Left cardiac atrium (tissue), 4 donors: ENCODE measurements around the gene HOXB8. TPM values are rescaled to one million over a fixed set of nuclear protein-coding genes. Genes with fewer than 3 reads are reported as not detected.

Experiments used
- ATAC-seq, 2 donors: fragments of 200-7000 bp; cut with Tn5 transposase; one replicate each; pipeline ENCODE4 v1.9.1; 2020; ENCODE audit warnings: mild to moderate bottlenecking in 2 of 2, moderate library complexity in 2 of 2
- DNase-seq: peaks from one replicate; pipeline ENCODE4 v3.0.0-alpha.2; 2020
- intact Hi-C, 2 donors: fragments of 100-400 bp; cut with DNase I; formaldehyde crosslinking; loops; one replicate each; pipeline versions ENCODE4 v1.14.1 to v1.15.1; 2022 to 2023
- total RNA-seq, 2 donors: library from RNA; stranded (reverse); fragmentation: NEBNext Ultra II Directional; extraction: Animal tissue kit (Norgen Biotek cat#: 25700); gene quantifications; one replicate each; pipeline ENCODE4 v1.2.1, GENCODE V29; 2021
- donor health status: DM: no; HTN: yes; CAD: no.
- donor health status: DM: no; HTN: yes; CAD: no; lungs with severe emphysema.
- donor health status: DM: yes; HTN: yes; CAD: no.
- donor health status: Dilated cardiomyopathy.

HOXB8 gene
- total RNA-seq, 2 donors from 2014 or later: 0.32 TPM; not detected in 1

DNA sequence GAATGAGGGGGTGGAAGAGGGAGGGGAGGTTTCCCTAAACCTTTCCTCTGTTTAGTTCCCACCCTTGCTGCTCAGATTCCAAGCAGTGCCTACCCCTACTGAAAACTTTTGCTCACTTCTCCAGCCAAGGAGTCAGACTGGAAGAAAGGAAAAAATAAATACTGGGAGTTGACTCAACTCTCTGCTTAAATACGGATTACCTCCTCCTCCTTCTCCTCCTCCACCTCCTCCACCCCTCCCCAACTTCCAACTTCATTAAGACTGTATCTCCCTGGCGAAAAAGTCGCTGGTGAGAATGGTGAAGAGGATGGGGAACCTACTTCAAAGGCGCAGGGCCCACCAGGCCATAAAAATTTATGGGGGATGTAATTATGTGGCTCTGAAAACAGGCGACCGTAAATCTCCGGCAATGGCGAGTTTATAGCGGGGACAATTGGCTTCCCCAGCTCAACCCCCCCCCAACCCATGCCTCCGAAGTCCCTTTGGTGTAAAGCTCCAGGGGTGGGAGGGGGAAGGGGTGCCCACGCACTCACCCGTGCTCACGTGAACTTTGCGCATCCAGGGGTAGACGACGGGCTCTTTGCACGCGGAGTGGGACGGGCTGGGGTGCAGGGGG lies 37.7 kb downstream of the HOXB8 start:
- peak; percentile 3 to 36 for ATAC-seq
- no peak for DNase-seq
- intact Hi-C loops: no loop called here

- intact Hi-C loops: no loop called here
- ATAC-seq (peak; percentile 33 to 78), DNase-seq (no peak)
Observed at GRCh38 chr17:48576479-48577309, 38.4 kb downstream of the HOXB8 start.

DNA sequence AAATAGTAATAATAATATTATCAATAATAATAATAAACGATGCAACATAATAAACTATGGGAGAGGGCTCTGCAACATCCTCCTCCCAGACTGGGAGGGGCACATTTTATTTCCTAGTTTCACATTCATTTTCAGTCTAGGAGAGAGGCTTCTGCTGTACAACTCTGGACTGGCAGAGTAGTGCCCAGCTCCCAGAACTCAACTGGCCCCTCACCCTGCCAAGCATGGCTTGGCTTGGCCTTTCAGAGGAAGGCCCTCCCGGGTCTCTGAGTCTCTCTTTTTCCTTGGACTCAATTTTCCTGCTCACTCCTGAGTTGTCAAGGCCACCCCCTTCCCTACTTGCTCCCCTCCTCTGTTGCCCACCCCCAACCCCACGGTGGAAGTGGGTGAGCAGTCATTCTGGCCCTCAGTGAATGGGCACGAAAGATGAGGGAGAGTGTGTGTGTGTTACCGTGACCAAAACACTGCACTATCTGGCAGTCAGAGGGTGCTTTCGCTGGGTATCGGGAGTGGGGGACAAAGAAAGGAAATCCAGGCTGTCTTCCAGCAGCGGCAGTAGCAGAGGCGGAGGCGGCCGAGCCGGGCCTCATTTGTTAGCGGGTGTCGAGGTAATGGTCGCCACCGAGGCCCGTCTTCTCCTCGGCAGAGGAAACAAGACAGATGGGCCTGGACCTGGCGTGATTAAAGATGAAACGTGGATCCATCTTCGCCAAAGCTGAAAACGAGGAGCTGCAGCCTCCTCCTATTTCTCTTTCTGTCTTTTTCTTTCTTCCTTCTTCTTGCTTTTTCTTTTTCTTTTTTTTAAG lies 39.2 kb downstream of the HOXB8 start:
- no peak for DNase-seq
- no peak for ATAC-seq
- intact Hi-C loops: no loop called here

DNA sequence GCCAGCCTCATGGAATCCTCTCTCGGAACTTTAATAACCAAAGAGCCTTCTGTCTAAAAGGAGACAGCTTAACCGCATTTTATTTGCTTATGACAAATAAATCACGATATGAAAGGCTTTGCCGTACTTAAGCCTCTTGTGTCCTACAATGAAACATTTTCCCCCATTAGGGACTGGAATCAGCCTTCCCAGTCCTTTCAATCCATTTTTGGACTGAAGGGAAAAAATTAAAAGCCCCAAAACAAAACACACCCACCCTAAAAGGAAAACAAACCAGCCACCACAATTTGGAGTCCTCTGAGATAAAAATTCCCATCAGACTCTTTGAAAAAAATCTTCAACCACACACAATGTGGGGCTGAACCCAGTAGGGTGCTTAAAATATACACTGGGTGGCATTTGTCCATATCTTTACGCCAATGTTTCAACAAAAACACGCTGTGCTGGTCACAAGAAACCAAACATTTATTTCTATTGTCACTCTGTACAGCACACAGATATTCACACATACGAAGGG lies 40.0 kb downstream of the HOXB8 start:
- intact Hi-C loops: no loop called here

DNA sequence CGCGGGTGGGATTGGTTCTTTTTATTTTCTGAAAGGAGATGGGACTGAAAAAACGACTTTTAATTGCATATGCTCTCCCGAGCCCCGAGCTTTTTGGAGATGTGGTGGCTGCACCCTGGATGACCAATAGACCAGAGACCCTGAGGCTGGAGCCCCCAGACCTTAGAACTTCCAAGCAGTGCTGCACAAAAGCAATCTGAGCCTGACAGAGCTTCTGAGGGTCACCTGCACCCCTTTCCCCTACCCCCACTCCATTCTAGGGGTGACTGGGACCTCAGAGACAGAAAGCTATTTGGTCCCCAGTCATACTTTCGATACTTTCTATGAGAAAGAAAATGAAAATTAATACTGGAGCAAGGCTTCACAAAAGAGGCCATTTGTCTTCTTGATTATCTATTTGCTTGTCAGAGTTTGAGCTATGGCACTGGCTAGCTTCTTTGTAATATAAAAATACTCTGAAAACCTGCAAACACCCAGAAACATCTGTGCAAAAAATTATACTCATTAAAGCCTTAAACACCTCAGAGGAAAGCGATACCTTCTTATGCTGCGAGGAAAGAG lies 40.5 kb downstream of the HOXB8 start:
- no peak for DNase-seq
- intact Hi-C loops: no loop called here
- no peak for ATAC-seq

More for the DNA sequence above, 40.0 kb downstream of the HOXB8 start:
- DNase-seq: no peak
- ATAC-seq: no peak

- intact Hi-C loops: no loop called here
- no peak for ATAC-seq
- no peak for DNase-seq
Observed at GRCh38 chr17:48571826-48572417, 43.2 kb downstream of the HOXB8 start.

DNA sequence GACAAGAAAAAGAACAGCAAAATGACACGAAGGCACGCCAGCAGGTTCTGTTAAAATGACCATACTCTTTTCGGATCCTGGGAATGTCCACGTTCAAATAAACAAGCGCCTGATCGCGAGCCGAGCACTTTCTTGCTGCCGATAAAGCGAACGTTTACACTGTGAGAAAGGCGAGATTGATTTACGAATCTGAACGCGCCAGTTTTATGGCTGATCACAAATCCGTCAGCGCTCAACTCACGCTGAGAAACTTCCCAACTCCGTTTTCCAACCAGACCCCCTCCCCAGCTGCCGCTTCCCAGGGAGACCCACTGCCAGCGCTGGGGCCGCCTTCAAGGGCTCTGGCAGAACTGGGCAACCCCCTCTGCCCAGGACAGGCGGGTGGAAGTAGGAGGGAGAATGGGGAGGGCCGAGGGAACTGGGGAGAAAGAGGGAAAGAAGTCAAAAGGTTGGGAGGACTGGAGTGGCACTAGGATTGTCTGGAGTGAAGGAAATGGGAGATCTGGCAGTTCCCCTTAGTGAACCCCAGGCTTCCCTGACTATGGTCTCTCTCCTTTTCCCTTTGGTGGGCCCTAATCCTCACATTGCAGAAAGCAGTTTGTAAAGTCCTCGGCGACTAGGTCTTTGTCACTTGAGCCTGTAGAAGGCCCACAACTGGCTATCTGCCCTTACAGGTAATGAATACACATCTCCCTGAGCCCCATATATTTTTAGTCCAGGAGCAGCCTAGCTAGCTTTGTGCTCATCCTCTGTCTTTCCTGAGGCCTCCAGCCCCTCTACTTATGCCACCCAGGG lies 43.9 kb downstream of the HOXB8 start:
- ATAC-seq (no peak), DNase-seq (no peak)
- intact Hi-C loops: no loop called here

GRCh38 chr17:48570325-48571023 lies 44.6 kb downstream of the HOXB8 start:
- intact Hi-C loops: no loop called here
- DNase-seq (no peak), ATAC-seq (no peak)

GRCh38 chr17:48569674-48570324 lies 45.3 kb downstream of the HOXB8 start:
- intact Hi-C loops: no loop called here
- ATAC-seq (no peak), DNase-seq (no peak)

DNA sequence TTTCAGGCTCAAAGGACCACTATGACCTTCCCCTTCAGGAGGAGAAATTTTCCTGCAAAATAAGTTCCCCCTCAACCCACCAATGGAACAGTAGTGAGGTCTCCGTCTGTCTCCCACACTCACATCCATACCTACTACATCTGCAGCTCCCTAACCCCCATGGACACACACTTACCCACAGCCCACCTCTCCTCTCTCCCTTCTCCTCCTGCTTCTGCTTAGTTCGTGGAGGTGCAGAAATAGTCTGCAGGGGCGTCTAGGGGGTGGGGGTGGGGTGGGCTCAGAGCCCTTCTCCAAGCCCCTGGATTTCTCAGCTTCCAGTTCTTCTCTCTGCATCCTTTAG lies 45.9 kb downstream of the HOXB8 start:
- ATAC-seq: no peak
- DNase-seq: no peak
- intact Hi-C loops: no loop called here

DNA sequence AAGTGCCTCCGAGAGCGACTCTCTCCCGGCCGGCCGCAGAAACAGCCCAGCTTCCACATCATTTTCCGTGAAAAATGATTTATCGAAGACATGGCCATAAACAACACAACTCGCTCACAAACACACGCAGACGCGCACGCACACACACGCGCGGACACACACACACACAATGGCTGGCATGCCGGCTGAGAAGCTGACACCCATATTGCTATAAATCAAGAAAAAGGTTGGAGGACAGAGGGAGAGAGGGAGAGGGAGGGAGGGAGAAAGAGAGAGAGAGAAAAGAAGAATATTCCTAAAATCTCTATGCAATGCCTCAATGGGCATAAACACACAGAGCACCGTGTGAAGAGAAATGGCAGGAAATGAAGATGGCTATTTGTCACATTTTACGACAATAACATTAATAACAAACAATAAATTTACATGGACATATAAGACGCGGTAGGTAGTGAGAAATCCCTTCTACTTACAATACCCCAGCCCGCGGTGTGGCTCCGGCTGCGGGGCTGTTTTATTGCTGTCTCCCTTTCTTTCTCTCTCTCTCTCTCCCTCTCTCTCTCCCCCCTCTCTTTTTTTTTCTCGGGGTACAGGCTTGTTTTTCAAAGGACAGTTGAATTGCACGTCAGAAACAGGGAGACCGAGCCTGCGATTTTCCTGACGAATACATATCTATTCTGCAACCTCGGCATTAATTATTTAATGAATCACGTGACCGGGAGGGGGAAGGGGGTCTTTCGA lies 46.4 kb downstream of the HOXB8 start:
- ATAC-seq: no peak
- intact Hi-C loops: no loop called here
- DNase-seq: no peak

DNA sequence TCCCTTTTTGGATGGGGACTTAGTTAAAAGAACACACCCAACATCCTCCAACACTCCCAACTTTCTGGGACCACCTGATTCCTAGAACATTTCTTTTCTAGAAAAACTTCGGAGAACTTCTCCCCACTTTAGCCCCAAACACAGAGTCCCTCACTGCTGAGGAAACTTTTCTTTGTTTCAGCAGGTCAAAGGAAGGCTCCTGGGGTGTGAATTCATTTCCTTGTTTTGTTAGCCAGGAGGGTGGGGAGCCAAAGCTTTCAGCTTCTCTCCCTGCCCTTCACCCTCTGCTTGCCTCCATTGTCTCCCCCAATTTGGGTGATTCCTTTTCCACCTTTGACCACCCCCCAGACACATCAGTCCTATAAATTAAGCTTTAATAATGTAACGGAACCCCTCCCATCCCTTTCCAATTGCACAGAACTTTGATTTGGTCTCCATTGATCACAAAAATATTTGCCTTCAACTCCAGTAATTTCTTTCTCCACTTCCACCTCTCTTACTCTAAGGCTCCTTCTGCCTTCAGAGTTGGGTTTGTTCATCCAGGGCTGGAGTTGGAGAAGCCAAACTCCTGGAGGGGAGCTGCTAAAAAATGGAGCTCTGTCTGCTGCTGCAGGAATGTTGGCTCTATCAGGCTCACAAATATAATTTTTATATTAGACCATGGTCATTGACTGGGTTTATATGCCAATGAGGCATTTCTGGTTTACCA lies 47.3 kb downstream of the HOXB8 start:
- DNase-seq: no peak
- no peak for ATAC-seq
- intact Hi-C loops: no loop called here

DNA sequence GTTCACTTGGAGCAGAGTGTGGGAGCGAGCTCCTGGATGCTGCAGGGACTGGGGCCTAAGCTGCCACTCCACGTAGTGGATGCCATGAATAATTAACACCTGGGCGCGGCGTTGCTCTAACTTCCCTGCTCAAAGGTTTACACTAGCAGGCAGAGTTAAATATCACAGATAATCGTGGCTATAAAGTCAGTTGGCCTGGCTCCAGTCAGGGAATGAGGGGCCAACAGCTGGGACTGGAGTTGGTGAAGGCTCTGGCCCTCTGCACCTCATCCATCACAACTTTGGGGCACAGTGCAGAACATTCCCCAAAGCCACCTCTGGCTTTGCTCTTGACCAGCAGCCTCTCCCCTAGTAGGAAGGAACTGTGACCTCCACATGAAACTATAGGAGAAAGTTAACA lies 47.9 kb downstream of the HOXB8 start:
- ATAC-seq (no peak), DNase-seq (no peak)
- intact Hi-C loops: no loop called here

DNA sequence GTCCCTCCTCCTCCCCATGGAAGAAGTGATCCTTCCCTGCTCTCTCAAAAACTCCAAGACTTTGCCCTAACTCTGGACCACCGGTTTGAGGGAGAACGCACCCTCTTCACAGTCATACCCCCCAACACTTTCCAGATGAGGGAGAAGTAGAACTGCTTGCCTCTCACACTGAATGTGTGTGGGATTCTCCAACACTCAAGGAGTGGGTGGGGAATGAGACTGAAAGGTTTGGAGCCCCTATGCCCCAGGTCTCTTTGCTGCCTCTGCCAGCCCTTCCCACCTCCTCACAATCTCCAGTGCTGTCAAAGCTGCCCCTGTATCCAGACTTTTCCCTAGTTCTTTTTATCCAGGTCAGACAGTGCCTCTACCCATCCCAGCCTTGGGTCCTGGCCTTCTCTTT lies 48.4 kb downstream of the HOXB8 start:
- ATAC-seq: no peak
- no peak for DNase-seq
- intact Hi-C loops: no loop called here

DNA sequence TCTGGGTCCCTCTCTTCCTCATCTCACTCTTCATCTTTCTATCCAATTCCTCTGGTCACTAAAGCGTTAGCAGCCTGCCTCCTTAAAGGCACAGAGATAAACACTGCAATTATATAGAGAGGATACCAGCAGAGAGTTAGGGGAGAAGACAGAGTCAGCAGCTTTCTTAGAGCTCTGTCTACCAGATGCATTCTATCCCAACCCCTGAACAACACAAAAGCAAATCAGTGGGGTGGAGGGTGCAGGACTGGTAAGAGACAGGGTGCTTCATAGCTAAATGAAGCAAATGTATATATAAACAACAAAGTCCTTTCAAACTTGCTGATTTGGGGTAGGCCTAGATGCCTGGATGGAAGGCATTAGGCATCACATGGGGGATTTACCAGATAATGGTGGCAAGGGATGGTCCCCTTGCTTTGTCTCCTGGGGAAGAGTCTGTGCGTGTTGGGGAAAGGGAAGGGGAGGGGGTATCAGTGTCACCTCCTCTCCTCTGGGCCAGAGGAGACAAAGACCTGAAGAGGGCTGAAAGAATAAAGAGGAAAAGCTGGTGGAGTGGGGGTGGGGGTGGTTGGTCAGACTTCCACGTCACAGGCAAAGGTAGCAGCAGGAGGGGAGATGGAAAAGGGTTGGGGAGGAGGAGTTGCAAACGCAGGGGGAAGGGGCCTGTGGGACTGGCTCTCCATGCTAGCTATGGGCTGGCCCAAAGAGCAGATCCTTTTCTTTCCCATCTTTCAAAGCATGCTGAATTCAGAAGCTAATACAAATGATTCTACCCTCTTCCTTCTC lies 49.0 kb downstream of the HOXB8 start:
- no peak for DNase-seq
- no peak for ATAC-seq
- intact Hi-C loops: no loop called here
